ENCODE measurements around the gene AATK. TPM values are rescaled to one million over a fixed set of nuclear protein-coding genes. Genes with fewer than 3 reads are reported as not detected.

Gene AATK
- total and polyA plus RNA-seq, 2 experiments from 2014 or later, result 1.1 to 5.0 TPM

GRCh38 chr17:81086789-81087551 lies 79.1 kb downstream of the AATK start:
- Mint-ChIP-seq H3K36me3 (ENCODE audit: low read depth) (no peaks in the 10 kb centered on the region; the same call in 2 of the 3 replicates), H3K4me1 (peaks cover 7% of the 10 kb centered on the region; the same call in 2 of the 3 replicates), H3K4me3 (no peak overlapping the region), H3K9me3 (no peaks in the 10 kb centered on the region), H3K27me3 (ENCODE audit: insufficient read depth, low read depth, poor library complexity) (peaks cover 5% of the 10 kb centered on the region), H3K27ac (no peak overlapping the region; the same call in 1 of the 2 replicates)
- no peak overlapping the region for H2AFZ ChIP-seq
- H3K27me3 ChIP-seq (ENCODE audit: insufficient read depth), result no peaks in the 10 kb centered on the region
- H3K4me3 ChIP-seq, result no peak overlapping the region
- H3K79me2 ChIP-seq (replicated peaks; ENCODE audit: insufficient read depth), result no peaks in the 10 kb centered on the region
- H3K4me1 ChIP-seq (ENCODE audit: insufficient read depth), result no peaks in the 10 kb centered on the region
- no peak for ATAC-seq
- no peaks in the 10 kb centered on the region for H4K20me1 ChIP-seq (replicated peaks; ENCODE audit: insufficient read depth)
- 0 out of 2 replicates have a peak, but pooled peaks cover 4% of the 10 kb centered on the region for H3F3A ChIP-seq (replicated peaks; ENCODE audit: low read depth)
- no peak overlapping the region for H3K27ac ChIP-seq (ENCODE audit: low read depth)
- TF ChIP-seq EZH2 (IDR thresholded peaks at IDR 0.05; ENCODE audit: low read depth, unreplicated experiment), result no peak
- no peak for TF ChIP-seq ZNF331 (CRISPR knock-in tag; IDR thresholded peaks at IDR 0.05; ENCODE audit: low read depth)
- TF ChIP-seq ETS1 (IDR thresholded peaks at IDR 0.05), result no peak
- no peaks in the 10 kb centered on the region for H3K9me2 ChIP-seq (ENCODE audit: insufficient read depth)
- no peak for DNase-seq (ENCODE audit: low spot score)
- H3K4me2 ChIP-seq, result no peak overlapping the region
- no peaks in the 10 kb centered on the region for H3K36me3 ChIP-seq (ENCODE audit: insufficient read depth)

GRCh38 chr17:81085420-81085911 lies 80.6 kb downstream of the AATK start:
- TF ChIP-seq EZH2 (IDR thresholded peaks at IDR 0.05; ENCODE audit: low read depth, unreplicated experiment) (no peak), NANOG (IDR thresholded peaks at IDR 0.05; ENCODE audit: borderline replicate concordance) (no peak)
- no peaks in the 10 kb centered on the region for H3K36me3 ChIP-seq (ENCODE audit: insufficient read depth)

GRCh38 chr17:81084680-81085419 lies 81.2 kb downstream of the AATK start:
- H3K27me3 ChIP-seq (ENCODE audit: insufficient read depth), result no peaks in the 10 kb centered on the region
- no peaks in the 10 kb centered on the region for H3F3A ChIP-seq (replicated peaks; ENCODE audit: low read depth)
- H3K4me2 ChIP-seq, result no peak overlapping the region
- ATAC-seq, result no peak
- peaks cover 3% of the 10 kb centered on the region; the same call in 1 of the 3 replicates for H3K4me1 Mint-ChIP-seq
- H3K27ac ChIP-seq (ENCODE audit: low read depth), result no peak overlapping the region
- H3K36me3 ChIP-seq (ENCODE audit: insufficient read depth), result no peaks in the 10 kb centered on the region
- H4K20me1 ChIP-seq (replicated peaks; ENCODE audit: insufficient read depth), result no peaks in the 10 kb centered on the region
- no peak for DNase-seq (ENCODE audit: low spot score)
- H3K27me3 Mint-ChIP-seq (ENCODE audit: insufficient read depth, low read depth, poor library complexity), result peaks cover 7% of the 10 kb centered on the region
- H3K27ac Mint-ChIP-seq, result no peak overlapping the region
- H3K4me1 ChIP-seq (ENCODE audit: insufficient read depth), result no peaks in the 10 kb centered on the region
- no peak overlapping the region for H3K4me3 Mint-ChIP-seq
- no peak overlapping the region for H2AFZ ChIP-seq
- H3K9me2 ChIP-seq (ENCODE audit: insufficient read depth), result no peaks in the 10 kb centered on the region
- H3K79me2 ChIP-seq (replicated peaks; ENCODE audit: insufficient read depth), result no peaks in the 10 kb centered on the region
- H3K36me3 Mint-ChIP-seq (ENCODE audit: low read depth), result no peaks in the 10 kb centered on the region; the same call in 2 of the 3 replicates
- H3K9me3 Mint-ChIP-seq, result no peaks in the 10 kb centered on the region
- H3K4me3 ChIP-seq, result no peak overlapping the region
- no peak for TF ChIP-seq ETS1 (IDR thresholded peaks at IDR 0.05)
- no peak for TF ChIP-seq NANOG (IDR thresholded peaks at IDR 0.05; ENCODE audit: borderline replicate concordance)
- no peak for TF ChIP-seq POLR2AphosphoS5 (IDR thresholded peaks at IDR 0.05; ENCODE audit: low read depth)
- TF ChIP-seq CTCF (conservative IDR thresholded peaks at IDR 0.05; ENCODE audit: low read depth in 2 of 2), result no peak
- TF ChIP-seq EZH2phosphoT487 (IDR thresholded peaks at IDR 0.05; ENCODE audit: unreplicated experiment), result no peak
- no peak for TF ChIP-seq EZH2 (IDR thresholded peaks at IDR 0.05; ENCODE audit: low read depth, unreplicated experiment)
- no peak for TF ChIP-seq ZNF114 (CRISPR knock-in tag; IDR thresholded peaks at IDR 0.05)
- no peak for TF ChIP-seq CREB1 (CRISPR knock-in tag; IDR thresholded peaks at IDR 0.05; ENCODE audit: low read depth)
- no peak for TF ChIP-seq ZNF331 (CRISPR knock-in tag; IDR thresholded peaks at IDR 0.05; ENCODE audit: low read depth)

More at GRCh38 chr17:81085420-81085911, 80.6 kb downstream of the AATK start:
- Histone ChIP-seq H4K20me1 (replicated peaks; ENCODE audit: insufficient read depth) (no peaks in the 10 kb centered on the region), H3K9me2 (ENCODE audit: insufficient read depth) (no peaks in the 10 kb centered on the region), H3K27ac (ENCODE audit: low read depth) (no peak overlapping the region), H3K4me1 (ENCODE audit: insufficient read depth) (no peaks in the 10 kb centered on the region), H2AFZ (no peak overlapping the region), H3K79me2 (replicated peaks; ENCODE audit: insufficient read depth) (no peaks in the 10 kb centered on the region), H3K4me3 (no peak overlapping the region), H3F3A (replicated peaks; ENCODE audit: low read depth) (0 out of 2 replicates have a peak, but pooled peaks cover 4% of the 10 kb centered on the region), H3K4me2 (no peak overlapping the region), H3K27me3 (ENCODE audit: insufficient read depth) (no peaks in the 10 kb centered on the region)
- Mint-ChIP-seq H3K36me3 (ENCODE audit: low read depth) (no peaks in the 10 kb centered on the region; the same call in 2 of the 3 replicates), H3K4me3 (no peak overlapping the region), H3K4me1 (peaks cover 6% of the 10 kb centered on the region; the same call in 2 of the 3 replicates), H3K27me3 (ENCODE audit: insufficient read depth, low read depth, poor library complexity) (peaks cover 8% of the 10 kb centered on the region), H3K27ac (no peak overlapping the region), H3K9me3 (no peaks in the 10 kb centered on the region)
- DNase-seq (ENCODE audit: low spot score), result no peak
- no peak for ATAC-seq

All from GM23338 (cell line).